Measurements from ENCODE around the gene PTPRD. TPM values are rescaled to one million over a fixed set of nuclear protein-coding genes. Genes with fewer than 3 reads are reported as not detected.

PTPRD gene
- total RNA-seq, 1 donor from 2014 or later = 139 TPM

- H3K4me1 Mint-ChIP-seq = peaks cover 26% of the 10 kb centered on the region
- H3K27me3 Mint-ChIP-seq (ENCODE audit: low read depth) = no peaks in the 10 kb centered on the region
- H3K27ac Mint-ChIP-seq (ENCODE audit: unreplicated experiment) = no peak overlapping the region
- no peaks in the 10 kb centered on the region for H3K9me3 Mint-ChIP-seq
- TF ChIP-seq CTCF (conservative IDR thresholded peaks at IDR 0.05) = no peak
- H3K4me3 Mint-ChIP-seq = no peak overlapping the region
- no peak for DNase-seq (ENCODE audit: low read depth, low spot score)
- H3K36me3 Mint-ChIP-seq (ENCODE audit: low read depth) = peaks cover 1% of the 10 kb centered on the region
Measured at GRCh38 chr9:8832386-8832785, 1780.4 kb downstream of the PTPRD start.

- H3K4me3 Mint-ChIP-seq = no peak overlapping the region
- TF ChIP-seq CTCF (conservative IDR thresholded peaks at IDR 0.05) = no peak
- H3K27me3 Mint-ChIP-seq (ENCODE audit: low read depth) = no peaks in the 10 kb centered on the region
- DNase-seq (ENCODE audit: low read depth, low spot score) = no peak
- H3K9me3 Mint-ChIP-seq = peaks cover 4% of the 10 kb centered on the region
- H3K36me3 Mint-ChIP-seq (ENCODE audit: low read depth) = no peaks in the 10 kb centered on the region
- H3K4me1 Mint-ChIP-seq = peaks cover 31% of the 10 kb centered on the region
- no peak overlapping the region for H3K27ac Mint-ChIP-seq (ENCODE audit: unreplicated experiment)
Measured at GRCh38 chr9:8831568-8831967, 1781.2 kb downstream of the PTPRD start.

- no peak overlapping the region for H3K27ac Mint-ChIP-seq (ENCODE audit: unreplicated experiment)
- TF ChIP-seq CTCF (conservative IDR thresholded peaks at IDR 0.05) = no peak
Measured at GRCh38 chr9:8826281-8826680, 1786.5 kb downstream of the PTPRD start.

GRCh38 chr9:8825585-8826147 is 1787.1 kb downstream of the PTPRD start:
- no peak for DNase-seq (ENCODE audit: low read depth, low spot score)
- no peaks in the 10 kb centered on the region for H3K27me3 Mint-ChIP-seq (ENCODE audit: low read depth)
- no peak for TF ChIP-seq CTCF (conservative IDR thresholded peaks at IDR 0.05)
- H3K4me3 Mint-ChIP-seq = no peak overlapping the region
- H3K36me3 Mint-ChIP-seq (ENCODE audit: low read depth) = peaks cover 8% of the 10 kb centered on the region
- H3K27ac Mint-ChIP-seq (ENCODE audit: unreplicated experiment) = no peak overlapping the region
- peaks cover 4% of the 10 kb centered on the region for H3K9me3 Mint-ChIP-seq
- peaks cover 38% of the 10 kb centered on the region for H3K4me1 Mint-ChIP-seq

More at GRCh38 chr9:8826281-8826680, 1786.5 kb downstream of the PTPRD start:
- H3K36me3 Mint-ChIP-seq (ENCODE audit: low read depth) = peaks cover 8% of the 10 kb centered on the region
- peaks cover 41% of the 10 kb centered on the region for H3K4me1 Mint-ChIP-seq
- DNase-seq (ENCODE audit: low read depth, low spot score) = no peak
- peaks cover 4% of the 10 kb centered on the region for H3K9me3 Mint-ChIP-seq
- H3K27me3 Mint-ChIP-seq (ENCODE audit: low read depth) = no peaks in the 10 kb centered on the region
- H3K4me3 Mint-ChIP-seq = no peak overlapping the region

- no peak for TF ChIP-seq CTCF (conservative IDR thresholded peaks at IDR 0.05)
- Mint-ChIP-seq H3K27ac (ENCODE audit: unreplicated experiment) (no peak overlapping the region), H3K36me3 (ENCODE audit: low read depth) (peaks cover 8% of the 10 kb centered on the region)
Measured at GRCh38 chr9:8823131-8823895, 1789.5 kb downstream of the PTPRD start.

More at GRCh38 chr9:8823131-8823895, 1789.5 kb downstream of the PTPRD start:
- no peak for DNase-seq (ENCODE audit: low read depth, low spot score)
- Mint-ChIP-seq H3K9me3 (peaks cover 4% of the 10 kb centered on the region), H3K27me3 (ENCODE audit: low read depth) (no peaks in the 10 kb centered on the region), H3K4me3 (no peak overlapping the region), H3K4me1 (peaks cover 45% of the 10 kb centered on the region)

Data from neural crest cell (in vitro differentiated cells).